GM19025 (cell line): ENCODE results near the gene CBL.
A peak's percentile ranks its signal among the peaks of the same experiment; 100 is the strongest.

ENCODE experiments used
- ATAC-seq: cut with Tn5 transposase; IDR thresholded peaks from one replicate; pipeline ENCODE4 v1.9.1; 2021; ENCODE audit warnings: mild to moderate bottlenecking, low read depth, moderate library complexity; ENCODE audit not compliant: unreplicated experiment

Gene CBL

GRCh38 chr11:119340335-119341221 lies 134.4 kb downstream of the CBL start, which contains the start of gene C1QTNF5:
C1QTNF5 (minus strand) TSS chr11:119340883; CDS start chr11:119340397, 486 bp downstream.
- no peak for ATAC-seq

- ATAC-seq, result no peak
These were observed 135.3 kb downstream of the CBL start for GRCh38 chr11:119341222-119342022.

- no peak for ATAC-seq
These were observed 135.8 kb downstream of the CBL start for GRCh38 chr11:119342023-119342300.

- no peak for ATAC-seq
These were observed 136.4 kb downstream of the CBL start for GRCh38 chr11:119342362-119343130.

GRCh38 chr11:119343726-119344125 lies 137.6 kb downstream of the CBL start:
- no peak for ATAC-seq

GRCh38 chr11:119344291-119345010 lies 138.3 kb downstream of the CBL start:
- no peak for ATAC-seq

GRCh38 chr11:119345685-119346084 lies 139.5 kb downstream of the CBL start:
- no peak for ATAC-seq

GRCh38 chr11:119346605-119347004 lies 140.5 kb downstream of the CBL start, which contains the start of gene MFRP:
MFRP (minus strand) TSS chr11:119346705; CDS start chr11:119346513, 192 bp downstream.
- no peak for ATAC-seq

GRCh38 chr11:119347242-119347641 lies 141.1 kb downstream of the CBL start:
- no peak for ATAC-seq

GRCh38 chr11:119347940-119348605 lies 141.9 kb downstream of the CBL start:
- ATAC-seq, result no peak

GRCh38 chr11:119350302-119350701 lies 144.2 kb downstream of the CBL start:
- no peak for ATAC-seq

- no peak for ATAC-seq
These were observed 145.1 kb downstream of the CBL start for GRCh38 chr11:119351232-119351631.

GRCh38 chr11:119352857-119353260 lies 146.7 kb downstream of the CBL start:
- ATAC-seq, result no peak

- no peak for ATAC-seq
These were observed 149.1 kb downstream of the CBL start for GRCh38 chr11:119355091-119355843.

- peak; percentile 47 for ATAC-seq
These were observed 150.4 kb downstream of the CBL start for GRCh38 chr11:119356349-119357031.

- ATAC-seq, result no peak
These were observed 150.9 kb downstream of the CBL start for GRCh38 chr11:119357074-119357473.
